Embryonic facial prominence (tissue), 1 donor: ENCODE measurements around the gene HSPB8.

Experiments
- DNase-seq: peaks from one replicate; pipeline ENCODE4 v3.0.0-alpha.2; 2016; ENCODE audit errors: extremely low spot score

The HSPB8 gene

GRCh38 chr12:119171291-119171690 lies 7.4 kb upstream of the HSPB8 start:
- DNase-seq: no peak

- DNase-seq: no peak
Observed at GRCh38 chr12:119171691-119172425, 6.9 kb upstream of the HSPB8 start.

GRCh38 chr12:119175081-119175480 lies 3.6 kb upstream of the HSPB8 start:
- no peak for DNase-seq

- peak; percentile 64 for DNase-seq
Observed at GRCh38 chr12:119176267-119177055, 2.3 kb upstream of the HSPB8 start.

GRCh38 chr12:119177056-119177325 lies 1.7 kb upstream of the HSPB8 start:
- no peak for DNase-seq

- no peak for DNase-seq
Observed at GRCh38 chr12:119177724-119178380, 879 bp upstream of the HSPB8 start.

GRCh38 chr12:119179335-119180021 lies 747 bp downstream of the HSPB8 start:
- no peak for DNase-seq

GRCh38 chr12:119180380-119181040 lies 1.8 kb downstream of the HSPB8 start:
- DNase-seq: no peak

- DNase-seq: no peak
Observed at GRCh38 chr12:119181202-119181601, 2.5 kb downstream of the HSPB8 start.

GRCh38 chr12:119181944-119182343 lies 3.2 kb downstream of the HSPB8 start:
- DNase-seq: no peak

- no peak for DNase-seq
Observed at GRCh38 chr12:119182701-119183493, 4.2 kb downstream of the HSPB8 start.

GRCh38 chr12:119183942-119184695 lies 5.4 kb downstream of the HSPB8 start:
- DNase-seq: no peak

- DNase-seq: no peak
Observed at GRCh38 chr12:119195256-119195655, 16.5 kb downstream of the HSPB8 start.

- no peak for DNase-seq
Observed at GRCh38 chr12:119198440-119198839, 19.7 kb downstream of the HSPB8 start.

- no peak for DNase-seq
Observed at GRCh38 chr12:119200601-119201000, 21.9 kb downstream of the HSPB8 start.

GRCh38 chr12:119201789-119202543 lies 23.2 kb downstream of the HSPB8 start:
- DNase-seq: no peak

GRCh38 chr12:119202544-119202943 lies 23.8 kb downstream of the HSPB8 start:
- no peak for DNase-seq

GRCh38 chr12:119204131-119204530 lies 25.4 kb downstream of the HSPB8 start:
- no peak for DNase-seq

GRCh38 chr12:119204671-119205285 lies 26.0 kb downstream of the HSPB8 start:
- DNase-seq: no peak
